GM12878 (cell line): ENCODE data around the gene RMND1. TPM values are rescaled to one million over a fixed set of nuclear protein-coding genes. Genes with fewer than 3 reads are reported as not detected.

Experiments
- ATAC-seq: fragments of 200-7000 bp; cut with Tn5 transposase; 3 replicates; pipeline ENCODE4 v1.9.1; 2020; ENCODE audit warnings: mild to moderate bottlenecking, moderate library complexity
- BruUV-seq: library from RNA; stranded (reverse); fragments of 400-500 nt; replicated peaks from 2 replicates; lab custom pipeline; 2021; lab: Mats Ljungman, UMichigan
- CTCF ChIA-PET: fragments of 300-600 bp; sonication (Branson Sonifier 250); formaldehyde crosslinking; extraction: SDS; loops from one replicate; lab custom pipeline; 2021; ENCODE audit warnings: inconsistent platforms; lab: Yijun Ruan, JAX
- POLR2A ChIA-PET: fragments of 350-600 bp; formaldehyde crosslinking; extraction: SDS; loops from one replicate; lab custom pipeline; 2021; ENCODE audit warnings: inconsistent platforms; lab: Charles Lee
- RAD21 ChIA-PET: fragments of 300-600 bp; sonication (Branson Sonifier 250); formaldehyde crosslinking; loops from one replicate; lab custom pipeline; 2023; ENCODE audit warnings: antibody characterized with exemption; ENCODE audit not compliant: unreplicated experiment; lab: Charles Lee
- SMC1A ChIA-PET: fragments of 300-600 bp; sonication (Branson Sonifier 250); formaldehyde crosslinking; loops from one replicate; lab custom pipeline; 2023; ENCODE audit not compliant: unreplicated experiment, uncharacterized antibody; lab: Charles Lee
- DNase-seq: peaks from one replicate; pipeline ENCODE4 v3.0.0-alpha.2; 2011; ENCODE audit warnings: low read depth, low spot score
- FAIRE-seq: peaks from 3 replicates; lab custom pipeline; 2011; peaks lifted over from hg19 to GRCh38; lab: Jason Lieb, UNC
- H2AFZ ChIP-seq: 2 replicates; pipeline ENCODE4 v1.6.0; 2011; ENCODE audit warnings: low read depth, low read length, control low read depth; ENCODE audit not compliant: control insufficient read depth
- H3K27ac ChIP-seq: 2 replicates; pipeline ENCODE4 v1.5.1; 2011; ENCODE audit warnings: control low read depth; ENCODE audit not compliant: control insufficient read depth, insufficient read depth
- H3K27me3 ChIP-seq, 2 experiments: replicated peaks in 1 of 2; 2 replicates each; pipeline versions ENCODE4 v1.6.0 to v1.6.1; 2011; ENCODE audit warnings: low read length in 1 of 2; ENCODE audit not compliant: control insufficient read depth in 2 of 2, insufficient read depth in 2 of 2
- H3K36me3 ChIP-seq, 2 experiments: 2 replicates each; pipeline ENCODE4 v1.5.1; 2011; ENCODE audit warnings: low read length in 1 of 2; ENCODE audit not compliant: control insufficient read depth in 2 of 2, insufficient read depth in 2 of 2
- H3K4me1 ChIP-seq: 2 replicates; pipeline ENCODE4 v1.6.1; 2011; ENCODE audit warnings: mild to moderate bottlenecking, low read length, moderate library complexity, mixed read lengths; ENCODE audit not compliant: control insufficient read depth, insufficient read depth
- H3K4me2 ChIP-seq: 2 replicates; pipeline ENCODE4 v1.6.0; 2011; ENCODE audit warnings: control low read depth; ENCODE audit not compliant: control insufficient read depth, insufficient read depth
- H3K4me3 ChIP-seq: fragments of 200-600 bp; sonication (generic); 2 replicates; pipeline ENCODE4 v1.5.1; 2016
- H3K79me2 ChIP-seq: 2 replicates; pipeline ENCODE4 v1.6.0; 2011; ENCODE audit warnings: low read length; ENCODE audit not compliant: control insufficient read depth, insufficient read depth
- H3K9ac ChIP-seq: 2 replicates; pipeline ENCODE4 v1.8.0; 2011; ENCODE audit warnings: low read length, control low read depth, mixed read lengths; ENCODE audit not compliant: control insufficient read depth, insufficient read depth
- H3K9me3 ChIP-seq: replicated peaks from 3 replicates; pipeline ENCODE4 v1.5.1; 2011; ENCODE audit warnings: mild to moderate bottlenecking, low read length; ENCODE audit not compliant: control insufficient read depth, insufficient read depth
- H4K20me1 ChIP-seq: 2 replicates; pipeline ENCODE4 v1.6.0; 2011; ENCODE audit not compliant: control insufficient read depth, insufficient read depth
- MXI1 ChIP-seq: fragments of 150-350 bp; IDR thresholded peaks from 2 replicates; pipeline ENCODE4 v1.6.1; 2011; ENCODE audit warnings: low read depth, mild to moderate bottlenecking, inconsistent platforms, low read length, improper control_type of control experiment
- RBBP5 ChIP-seq: fragments of 200-600 bp; sonication (generic); conservative IDR thresholded peaks from 2 replicates; pipeline ENCODE4 v1.6.1; 2016
- whole genome bisulfite sequencing: methylation state at CpG from one replicate; pipeline ENCODE4 v1.1.6; 2016; ENCODE audit warnings: low lambda C conversion rate; ENCODE audit not compliant: insufficient replicate concordance, insufficient coverage; ENCODE audit errors: missing lambda C conversion rate; 5-methylcytosine and 5-hydroxymethylcytosine counted together
- in situ Hi-C: fragments of 300-500 bp; cut with MboI; formaldehyde crosslinking; loops from 9 replicates; pipeline ENCODE4 v1.14.3; 2018; ENCODE audit warnings: mixed read lengths
- intact Hi-C: fragments of 100-400 bp; cut with micrococcal nuclease; formaldehyde crosslinking; loops from one replicate; pipeline ENCODE4 v1.14.2; 2022; ENCODE audit not compliant: unreplicated experiment
- polyA plus RNA-seq, 11 experiments: library from polyadenylated mRNA; depleted of rRNA in 4 of 11; unstranded in 6 of 11; stranded (reverse) in 5 of 11; fragments of >200 nt; fragmentation: Nextera tagmentation in 4 of 11; fragmentation: Illumina TruSeq in 1 of 11; extraction: Ambion mirVana in 4 of 11; extraction: Trizol in 1 of 11; gene quantifications; 1 replicate in 1 of 11; 2 replicates in 10 of 11; pipeline versions ENCODE4 v1.2.1 to v1.2.3, GENCODE V29; 2011 to 2016; ENCODE audit warnings: inconsistent platforms in 2 of 11, missing spikeins in 2 of 11, low read depth in 1 of 11
- total RNA-seq, 4 experiments: library from RNA; depleted of rRNA in 3 of 4; stranded (reverse); fragments of >200 nt in 3 of 4; fragmentation: Illumina TruSeq in 1 of 4; extraction: Trizol in 1 of 4; gene quantifications; 2 replicates each; pipeline versions ENCODE4 v1.2.1 to v1.2.3, GENCODE V29; 2013 to 2021
- TF ChIP-seq, protein P1 (sequence below): IDR thresholded peaks from 2 replicates; pipeline ENCODE4 v1.6.1; 2012; ENCODE audit warnings: low read length, inconsistent platforms
- TF ChIP-seq, protein P2 (sequence below): fragments of 450-650 bp; formaldehyde crosslinking; IDR thresholded peaks from 2 replicates; pipeline ENCODE4 v1.4.0; 2020; ENCODE audit warnings: mild to moderate bottlenecking, moderate library complexity

The RMND1 gene
- total and polyA plus RNA-seq, 10 of the 15 experiments (the other 5 are each of a cell fraction or from before 2014, with no cell fraction given) = 15.9 to 34.5 (median 21.4) TPM

DNA sequence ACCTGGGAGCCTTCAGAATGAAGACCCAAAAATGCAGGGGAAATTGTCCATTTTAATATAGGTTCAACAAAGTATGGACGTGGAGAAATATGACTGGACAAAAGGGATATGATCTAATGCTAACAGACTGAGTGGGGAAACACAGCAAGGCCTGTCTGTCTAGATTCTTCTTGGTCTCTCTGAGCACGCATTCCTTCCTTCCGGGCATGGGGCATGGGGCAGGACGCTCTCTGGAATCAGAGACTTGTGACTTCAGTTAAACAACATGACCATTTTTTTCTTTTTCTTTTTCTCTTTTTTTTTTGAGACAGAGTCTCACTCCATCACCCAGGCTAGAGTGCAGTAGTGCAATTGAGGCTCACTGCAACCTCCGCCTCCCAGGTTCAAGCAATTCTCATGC is 92.4 kb downstream of the RMND1 start (continued):
- TF ChIP-seq, protein P1, sequence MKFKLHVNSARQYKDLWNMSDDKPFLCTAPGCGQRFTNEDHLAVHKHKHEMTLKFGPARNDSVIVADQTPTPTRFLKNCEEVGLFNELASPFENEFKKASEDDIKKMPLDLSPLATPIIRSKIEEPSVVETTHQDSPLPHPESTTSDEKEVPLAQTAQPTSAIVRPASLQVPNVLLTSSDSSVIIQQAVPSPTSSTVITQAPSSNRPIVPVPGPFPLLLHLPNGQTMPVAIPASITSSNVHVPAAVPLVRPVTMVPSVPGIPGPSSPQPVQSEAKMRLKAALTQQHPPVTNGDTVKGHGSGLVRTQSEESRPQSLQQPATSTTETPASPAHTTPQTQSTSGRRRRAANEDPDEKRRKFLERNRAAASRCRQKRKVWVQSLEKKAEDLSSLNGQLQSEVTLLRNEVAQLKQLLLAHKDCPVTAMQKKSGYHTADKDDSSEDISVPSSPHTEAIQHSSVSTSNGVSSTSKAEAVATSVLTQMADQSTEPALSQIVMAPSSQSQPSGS = no peak
- no peak for TF ChIP-seq MXI1

DNA sequence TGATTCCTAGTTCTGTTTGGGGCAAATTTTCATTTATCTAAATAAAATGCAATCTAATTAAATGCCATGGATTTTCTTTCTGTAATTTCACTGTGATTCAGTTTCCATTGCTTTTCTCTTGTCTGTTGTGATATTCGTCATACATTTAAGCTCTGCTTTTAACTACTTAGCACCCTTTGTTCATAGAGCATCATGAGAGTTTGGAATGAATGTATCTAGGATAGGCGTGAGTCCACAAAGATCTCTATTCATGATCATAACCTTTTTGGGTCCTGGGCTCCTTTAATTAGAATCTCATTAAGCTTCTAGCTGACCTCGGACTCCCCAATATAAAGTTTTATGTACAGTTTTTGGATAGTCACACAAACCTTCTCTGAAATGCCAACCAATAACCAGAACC is 93.5 kb downstream of the RMND1 start:
- no peaks in the 10 kb centered on the region for H3K9me3 ChIP-seq
- intact Hi-C loops = no loop called here
- no peak overlapping the region for H3K4me2 ChIP-seq
- no peak for ATAC-seq
- H3K27ac ChIP-seq = no peak overlapping the region
- H3K36me3 ChIP-seq = no peaks in the 10 kb centered on the region; a peak in 1 of 4 replicates
- FAIRE-seq = no peak
- no peak overlapping the region for H2AFZ ChIP-seq
- ChIA-PET RAD21 (interaction anchor here (0.6 kb wide), 1 partner anchor 117 kb away, joined by 4 read pairs; no protein-coding TSS in a partner anchor), SMC1A (no interaction called here), CTCF (interaction anchor here (0.6 to 2.0 kb wide), 5 partner anchors 11 to 467 kb away, joined by 3 to 10 read pairs (median 3); no protein-coding TSS in a partner anchor), POLR2A (interaction anchor here (0.5 to 0.8 kb wide), 2 partner anchors 8 to 113 kb away, joined by 3 to 4 read pairs; no protein-coding TSS in a partner anchor)
- H3K27me3 ChIP-seq = no peaks in the 10 kb centered on the region
- WGBS = 100% methylated on average over 3 of the region's 3 CpGs
- H3K4me1 ChIP-seq = no peaks in the 10 kb centered on the region
- no peak for DNase-seq
- no peaks in the 10 kb centered on the region for H4K20me1 ChIP-seq
- in situ Hi-C loops = no loop called here
- no peak overlapping the region for H3K4me3 ChIP-seq
- no peak overlapping the region for H3K9ac ChIP-seq
- no peaks in the 10 kb centered on the region for H3K79me2 ChIP-seq
- no TSS peak for BruUV-seq
- no peak for TF ChIP-seq RBBP5
- TF ChIP-seq, protein P2, sequence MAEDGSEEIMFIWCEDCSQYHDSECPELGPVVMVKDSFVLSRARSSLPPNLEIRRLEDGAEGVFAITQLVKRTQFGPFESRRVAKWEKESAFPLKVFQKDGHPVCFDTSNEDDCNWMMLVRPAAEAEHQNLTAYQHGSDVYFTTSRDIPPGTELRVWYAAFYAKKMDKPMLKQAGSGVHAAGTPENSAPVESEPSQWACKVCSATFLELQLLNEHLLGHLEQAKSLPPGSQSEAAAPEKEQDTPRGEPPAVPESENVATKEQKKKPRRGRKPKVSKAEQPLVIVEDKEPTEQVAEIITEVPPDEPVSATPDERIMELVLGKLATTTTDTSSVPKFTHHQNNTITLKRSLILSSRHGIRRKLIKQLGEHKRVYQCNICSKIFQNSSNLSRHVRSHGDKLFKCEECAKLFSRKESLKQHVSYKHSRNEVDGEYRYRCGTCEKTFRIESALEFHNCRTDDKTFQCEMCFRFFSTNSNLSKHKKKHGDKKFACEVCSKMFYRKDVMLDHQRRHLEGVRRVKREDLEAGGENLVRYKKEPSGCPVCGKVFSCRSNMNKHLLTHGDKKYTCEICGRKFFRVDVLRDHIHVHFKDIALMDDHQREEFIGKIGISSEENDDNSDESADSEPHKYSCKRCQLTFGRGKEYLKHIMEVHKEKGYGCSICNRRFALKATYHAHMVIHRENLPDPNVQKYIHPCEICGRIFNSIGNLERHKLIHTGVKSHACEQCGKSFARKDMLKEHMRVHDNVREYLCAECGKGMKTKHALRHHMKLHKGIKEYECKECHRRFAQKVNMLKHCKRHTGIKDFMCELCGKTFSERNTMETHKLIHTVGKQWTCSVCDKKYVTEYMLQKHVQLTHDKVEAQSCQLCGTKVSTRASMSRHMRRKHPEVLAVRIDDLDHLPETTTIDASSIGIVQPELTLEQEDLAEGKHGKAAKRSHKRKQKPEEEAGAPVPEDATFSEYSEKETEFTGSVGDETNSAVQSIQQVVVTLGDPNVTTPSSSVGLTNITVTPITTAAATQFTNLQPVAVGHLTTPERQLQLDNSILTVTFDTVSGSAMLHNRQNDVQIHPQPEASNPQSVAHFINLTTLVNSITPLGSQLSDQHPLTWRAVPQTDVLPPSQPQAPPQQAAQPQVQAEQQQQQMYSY = no peak
